T-helper 2 cell treated with Interferon-gamma antibody and Interleukin-4, amounts not matched to agents 100 ng/mL and 5 ng/mL, for 36 hours (primary cell): ENCODE data around the gene CGNL1. TPM values are rescaled to one million over a fixed set of nuclear protein-coding genes. Genes with fewer than 3 reads are reported as not detected.

Source experiments
- intact Hi-C: fragments of 100-400 bp; cut with micrococcal nuclease; formaldehyde crosslinking; loops from one replicate; pipeline ENCODE4 v1.15.1; 2023
- total RNA-seq: library from RNA; stranded (reverse); gene quantifications from 2 replicates; pipeline ENCODE4 v1.2.3, GENCODE V29; 2022

Gene CGNL1
- total RNA-seq, 1 donor from 2014 or later: not detected

DNA sequence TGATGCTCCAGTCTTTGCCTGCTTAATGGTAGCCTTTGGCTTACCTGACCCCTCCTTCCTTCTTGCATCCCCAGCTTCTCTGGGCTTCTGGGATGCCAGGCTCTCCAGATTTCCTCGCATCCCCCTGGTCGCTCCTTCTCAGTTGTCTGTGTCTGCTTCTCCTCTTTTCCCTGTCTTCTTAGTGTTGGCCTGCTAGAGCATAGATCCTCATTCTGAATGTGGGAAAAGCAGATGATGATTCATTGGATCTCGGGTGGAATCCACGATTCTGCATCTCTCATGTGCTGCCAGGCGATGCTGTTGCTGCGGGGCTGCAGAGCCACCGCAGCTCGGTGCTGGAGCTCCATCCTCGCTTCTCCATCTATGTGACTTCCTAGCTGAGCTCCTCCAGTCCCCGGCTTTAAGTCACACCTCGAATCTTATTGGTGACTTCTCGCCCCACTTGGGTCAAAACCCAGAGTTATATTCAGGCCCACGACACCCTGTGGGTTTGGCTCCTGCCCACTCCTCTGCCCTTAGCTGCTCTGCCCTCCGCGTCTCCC is 47.4 kb downstream of the CGNL1 start:
- intact Hi-C loops: no loop called here

DNA sequence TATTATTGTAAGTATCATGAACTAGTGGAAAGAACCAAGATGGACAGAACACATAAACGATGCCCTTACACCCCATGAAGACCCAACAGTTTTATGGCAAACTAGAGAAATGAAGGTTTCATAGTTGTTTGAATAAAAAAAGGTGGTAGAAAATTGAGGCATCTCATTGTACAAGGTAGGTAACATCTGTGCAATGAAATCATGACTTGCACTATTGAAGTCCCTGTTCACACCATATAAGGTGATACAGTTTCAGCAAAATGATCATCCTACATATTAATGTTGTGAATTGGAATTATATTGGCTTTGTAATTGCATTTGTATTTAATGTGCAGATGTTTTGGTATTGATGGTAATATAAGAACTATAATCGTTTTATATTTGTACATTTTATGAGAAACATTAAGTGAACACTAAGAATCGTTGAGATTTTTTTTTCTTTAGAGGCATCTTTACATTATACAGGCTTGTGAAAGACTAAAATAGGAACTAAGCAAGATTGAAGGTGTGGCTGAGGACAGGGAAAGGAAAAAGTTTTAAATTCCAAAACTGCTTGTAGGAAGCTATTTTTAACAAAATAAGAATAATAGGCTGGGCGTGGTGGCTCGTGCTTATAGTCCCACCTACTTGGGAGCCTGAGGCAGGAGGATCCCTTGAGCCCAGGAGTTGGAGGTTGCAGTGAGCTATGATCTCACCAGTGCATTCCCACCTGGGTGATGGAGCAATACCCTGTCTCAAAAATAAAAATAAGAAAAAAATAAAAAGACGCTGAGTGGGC is 48.5 kb downstream of the CGNL1 start:
- intact Hi-C loops: no loop called here

DNA sequence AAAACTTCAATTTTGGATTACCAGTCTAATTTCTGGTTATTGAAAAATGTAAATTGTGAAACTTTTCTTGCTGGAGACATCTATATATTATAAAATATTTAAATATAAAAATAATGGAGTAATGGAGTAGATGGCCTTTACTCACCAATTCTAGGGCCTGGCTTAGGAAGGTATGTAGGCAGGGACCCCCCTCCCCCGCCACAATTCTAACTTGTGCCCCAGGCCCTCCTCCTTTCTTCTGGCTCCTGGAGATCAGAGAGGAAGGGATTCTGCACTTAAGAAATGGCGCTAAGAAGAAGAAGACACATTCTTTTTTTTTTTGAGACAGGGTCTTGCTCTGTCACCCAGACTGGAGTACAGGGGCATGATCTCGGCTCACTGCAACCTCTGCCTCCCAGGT is 49.5 kb downstream of the CGNL1 start:
- intact Hi-C loops: no loop called here

DNA sequence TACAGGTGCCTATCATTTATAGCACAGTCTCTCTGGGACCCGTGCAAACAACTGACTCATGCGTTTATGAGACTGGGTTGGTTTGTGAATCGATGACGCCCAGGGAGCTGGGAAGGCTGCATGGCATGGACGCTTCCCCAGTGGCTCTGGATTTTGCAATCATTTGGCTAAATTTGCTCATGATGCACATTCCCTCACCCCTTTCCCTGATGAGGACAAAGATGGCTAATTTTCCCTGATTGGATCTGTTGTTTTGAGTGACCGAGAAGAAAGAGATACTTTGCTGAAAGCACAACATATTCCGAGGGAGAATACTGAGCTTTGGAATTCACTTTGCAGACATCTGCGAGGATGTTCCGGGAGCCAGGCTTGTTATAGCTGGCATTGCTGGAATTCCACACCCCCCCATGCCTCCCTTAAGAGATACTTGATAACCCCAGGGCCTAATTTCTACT is 51.1 kb downstream of the CGNL1 start:
- intact Hi-C loops: no loop called here

DNA sequence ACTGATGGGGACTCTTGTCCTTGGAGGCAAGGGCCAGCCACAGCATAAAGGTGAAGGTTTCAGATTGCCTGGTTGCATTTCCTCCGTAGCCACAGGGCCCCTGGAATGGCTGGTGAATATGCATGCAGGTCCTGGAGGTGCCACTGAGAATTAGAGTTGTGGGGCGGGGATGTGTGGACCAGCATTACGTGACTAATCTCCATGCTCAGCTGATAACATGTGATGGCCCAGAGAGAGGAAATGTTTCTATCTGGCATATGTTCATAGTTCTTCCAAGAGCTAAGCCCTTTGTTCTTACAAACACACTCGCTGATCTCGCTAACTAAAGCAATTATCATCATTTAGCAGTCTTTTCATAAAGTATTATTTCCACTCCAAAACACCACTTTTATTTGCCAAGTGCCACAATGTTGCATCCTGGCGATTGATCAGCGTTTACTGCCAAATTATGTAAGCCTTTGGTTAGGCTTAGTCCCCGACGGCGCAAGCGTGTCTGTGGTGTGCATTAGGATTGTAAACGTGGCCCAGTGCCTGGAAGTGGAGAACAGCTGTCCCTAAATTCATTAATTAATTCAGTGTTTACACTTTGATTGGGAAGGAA is 55.9 kb downstream of the CGNL1 start:
- intact Hi-C loops: no loop called here

DNA sequence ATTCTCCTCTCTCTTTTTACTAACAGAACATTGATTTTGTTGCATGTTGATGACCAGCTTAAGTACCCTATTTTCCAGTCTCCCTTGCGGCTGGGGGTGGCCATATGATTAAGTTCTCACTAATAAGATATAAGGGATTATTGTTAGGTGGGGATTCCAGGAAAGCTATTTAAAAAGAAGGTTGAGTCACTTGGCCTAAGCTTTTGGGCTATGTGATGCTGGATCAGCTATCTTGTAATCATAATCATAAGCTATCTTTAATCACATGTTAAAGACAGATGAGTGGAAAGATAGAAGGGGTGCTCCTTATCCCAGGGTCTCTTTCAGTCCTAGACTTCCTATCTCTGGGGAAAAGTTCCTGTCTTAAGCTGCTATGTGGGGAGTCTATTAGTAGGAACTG is 59.9 kb downstream of the CGNL1 start:
- intact Hi-C loops: no loop called here

DNA sequence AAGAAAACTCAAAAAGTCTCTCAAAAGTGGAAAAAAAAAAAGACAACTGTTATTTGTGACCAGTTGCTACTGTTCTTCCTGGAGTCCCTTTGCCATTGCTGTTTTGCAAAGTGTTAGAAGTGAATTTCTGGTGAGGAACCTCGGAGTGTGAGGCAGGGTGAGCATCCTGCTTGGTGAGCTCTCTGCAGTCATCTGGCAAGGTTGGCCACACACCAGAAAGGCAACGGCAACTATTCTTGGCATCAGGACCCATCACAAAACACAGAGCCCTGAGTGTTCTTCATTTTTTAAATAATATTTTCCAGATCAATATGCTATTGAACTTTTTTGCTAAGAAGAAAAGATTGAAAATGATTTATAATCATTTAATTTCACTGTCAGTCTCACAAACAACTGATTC is 60.7 kb downstream of the CGNL1 start:
- intact Hi-C loops: no loop called here

DNA sequence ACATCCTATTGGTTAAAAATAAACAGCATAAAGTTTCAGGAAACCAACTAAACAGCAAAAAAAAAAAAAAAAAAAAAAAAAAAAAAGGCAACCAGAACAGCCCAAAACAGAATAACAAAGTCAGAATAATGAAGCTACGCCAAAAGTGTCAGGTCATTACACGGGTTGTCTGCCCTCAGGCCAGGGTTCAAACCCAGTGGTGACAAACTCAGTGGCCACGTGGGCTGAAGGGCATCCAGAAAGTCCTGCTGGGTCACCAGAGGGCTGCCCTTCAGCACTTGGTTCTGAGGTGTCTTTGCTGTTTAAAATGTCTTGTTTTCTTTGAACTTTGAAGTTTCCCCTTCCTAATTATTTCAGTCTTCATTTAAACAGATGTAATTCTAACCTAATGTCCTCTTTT is 61.3 kb downstream of the CGNL1 start:
- intact Hi-C loops: no loop called here

DNA sequence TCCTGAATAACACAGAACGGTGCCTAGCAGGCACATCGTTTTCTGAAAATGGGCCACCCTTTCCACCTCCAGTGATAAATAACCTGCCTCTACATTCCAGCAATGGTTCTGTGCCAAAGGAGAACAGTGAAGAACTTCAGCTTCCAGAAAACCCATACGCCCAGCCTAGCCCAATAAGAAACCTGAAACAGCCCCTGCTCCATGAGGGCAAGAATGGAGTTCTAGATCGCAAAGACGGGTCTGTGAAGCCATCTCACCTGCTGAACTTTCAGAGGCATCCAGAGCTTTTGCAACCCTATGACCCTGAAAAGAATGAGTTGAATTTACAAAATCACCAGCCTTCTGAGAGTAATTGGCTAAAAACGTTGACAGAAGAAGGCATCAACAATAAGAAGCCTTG is 61.9 kb downstream of the CGNL1 start:
- intact Hi-C loops: no loop called here

DNA sequence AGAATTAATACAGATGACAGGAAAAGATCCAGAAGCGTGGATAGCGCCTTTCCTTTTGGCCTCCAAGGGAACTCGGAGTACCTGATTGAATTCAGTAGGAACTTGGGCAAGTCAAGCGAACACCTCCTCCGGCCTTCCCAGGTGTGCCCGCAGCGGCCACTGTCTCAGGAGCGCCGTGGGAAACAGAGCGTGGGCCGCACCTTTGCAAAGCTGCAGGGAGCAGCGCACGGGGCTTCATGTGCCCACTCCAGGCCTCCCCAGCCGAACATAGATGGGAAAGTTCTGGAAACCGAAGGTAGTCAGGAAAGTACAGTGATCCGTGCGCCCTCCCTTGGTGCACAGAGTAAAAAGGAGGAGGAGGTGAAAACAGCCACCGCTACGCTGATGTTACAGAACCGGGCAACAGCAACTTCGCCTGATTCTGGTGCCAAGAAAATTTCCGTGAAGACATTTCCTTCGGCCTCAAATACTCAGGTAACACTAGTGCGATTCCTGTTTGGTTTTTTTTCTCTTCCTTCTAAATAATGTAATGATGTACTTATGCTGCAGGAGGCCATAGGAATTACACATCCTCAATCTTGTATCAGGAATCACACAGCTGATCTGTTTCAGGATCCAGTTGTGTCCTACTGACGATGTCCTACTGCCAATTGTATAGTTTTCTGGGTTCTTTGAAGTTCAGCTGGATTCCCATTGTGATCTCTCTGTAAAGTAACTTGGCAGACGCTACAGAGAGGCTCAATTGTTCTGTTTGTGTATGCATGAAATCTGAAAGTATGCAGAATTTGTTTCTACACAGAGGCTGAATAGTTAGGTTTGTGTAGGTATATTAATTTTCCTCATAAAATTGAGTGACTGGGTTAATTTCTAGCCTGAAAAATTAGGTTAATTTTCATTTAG is 63.1 kb downstream of the CGNL1 start:
- intact Hi-C loops: no loop called here

DNA sequence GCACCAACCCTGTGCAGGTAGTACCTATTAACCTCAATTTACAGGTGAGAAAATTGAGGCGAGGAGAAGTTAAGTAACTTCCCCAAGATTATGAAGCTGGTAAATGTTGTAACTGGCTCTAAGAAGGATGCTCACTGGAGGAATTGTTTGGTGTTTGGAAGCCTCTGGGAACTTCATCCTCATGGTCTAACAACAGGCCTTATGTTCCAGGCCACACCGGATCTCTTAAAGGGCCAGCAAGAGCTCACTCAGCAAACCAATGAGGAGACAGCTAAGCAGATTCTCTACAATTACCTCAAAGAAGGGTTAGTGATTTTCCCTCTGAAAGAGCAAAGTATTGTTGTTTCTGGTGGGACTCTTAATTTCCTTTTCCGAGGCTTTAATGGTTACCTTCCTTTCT is 63.9 kb downstream of the CGNL1 start:
- intact Hi-C loops: no loop called here

DNA sequence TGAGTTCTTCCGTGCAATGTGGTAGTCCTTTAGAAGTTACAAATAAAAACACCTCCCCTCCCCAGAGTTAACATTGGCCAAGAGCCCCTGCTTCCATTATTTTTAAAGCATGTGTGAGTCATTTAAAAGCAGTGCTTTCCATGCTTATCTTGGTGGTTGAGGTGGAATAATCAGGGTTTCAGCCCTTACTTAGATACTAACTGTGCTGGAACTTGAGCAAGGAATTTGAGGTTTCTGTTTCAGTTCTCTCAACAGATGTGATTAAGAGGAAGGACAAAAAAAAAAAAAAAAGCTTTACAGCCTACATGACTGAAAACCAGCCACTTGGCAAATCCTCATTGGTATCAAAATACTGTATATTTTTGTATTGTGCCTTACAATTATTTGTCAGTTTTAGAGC is 64.5 kb downstream of the CGNL1 start:
- intact Hi-C loops: no loop called here

DNA sequence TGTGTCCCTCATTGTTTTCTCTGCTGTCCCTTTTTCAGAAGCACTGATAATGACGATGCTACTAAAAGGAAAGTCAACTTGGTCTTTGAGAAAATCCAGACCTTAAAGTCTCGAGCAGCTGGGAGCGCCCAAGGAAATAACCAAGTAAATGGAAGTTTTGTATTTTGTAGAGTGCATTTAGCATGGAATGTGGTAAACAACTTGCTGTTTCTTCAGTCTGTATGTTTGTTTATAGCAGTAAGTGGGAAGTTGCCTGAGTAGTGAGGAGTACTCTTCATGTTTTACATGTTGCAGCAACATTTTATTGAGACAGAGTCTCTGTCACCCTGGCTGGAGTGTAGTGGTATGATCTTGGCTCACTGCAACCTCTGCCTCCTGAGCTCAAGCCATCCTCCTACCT is 66.0 kb downstream of the CGNL1 start:
- intact Hi-C loops: no loop called here

DNA sequence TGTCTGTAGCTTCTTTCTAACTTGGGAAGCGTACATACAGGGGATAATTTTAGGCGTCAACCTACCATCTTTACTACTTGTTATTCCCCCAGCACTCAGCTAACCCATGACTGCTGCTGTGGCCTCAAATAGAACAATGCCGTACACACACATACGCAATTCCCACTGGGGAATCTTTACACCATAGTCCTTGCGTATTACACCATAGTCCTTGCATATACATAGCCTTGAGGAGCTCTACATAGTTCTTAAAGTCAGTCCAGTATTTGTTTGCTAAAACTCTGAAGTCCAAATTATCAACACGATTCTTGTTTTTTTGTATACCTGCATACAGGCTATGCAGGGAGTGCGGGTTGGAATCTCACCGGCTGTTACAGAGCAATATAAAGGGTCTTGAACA is 67.2 kb downstream of the CGNL1 start:
- intact Hi-C loops: no loop called here

DNA sequence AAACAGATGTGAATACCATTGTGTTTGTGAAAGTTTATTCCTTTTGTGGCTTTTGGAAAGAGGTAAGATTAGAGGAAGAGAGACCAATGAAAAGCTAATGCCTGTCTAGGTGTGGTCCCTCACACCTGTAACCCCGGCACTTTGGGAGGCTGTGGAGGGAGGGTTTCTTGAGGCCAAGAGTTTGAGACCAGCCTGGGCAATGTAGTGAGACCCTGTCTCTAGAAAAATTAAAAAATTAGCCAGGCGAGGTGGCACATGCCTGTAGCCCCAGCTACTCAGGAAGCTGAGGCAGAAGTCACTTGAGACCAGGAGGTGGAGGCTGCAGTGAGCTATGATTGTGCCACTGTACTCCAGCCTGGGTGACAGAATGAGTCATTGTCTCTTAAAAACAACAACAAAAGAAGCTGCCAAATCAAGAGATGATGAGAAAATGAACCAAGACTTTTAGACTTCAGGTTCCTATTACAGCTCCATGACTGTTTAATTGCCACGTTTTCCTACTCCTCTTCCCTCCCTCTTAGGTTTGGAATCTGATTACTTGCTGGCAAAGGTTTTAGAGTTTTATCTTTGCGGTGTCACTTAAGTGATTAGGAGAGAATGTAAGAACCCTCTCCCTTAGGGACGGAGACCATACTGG is 68.7 kb downstream of the CGNL1 start:
- intact Hi-C loops: no loop called here

DNA sequence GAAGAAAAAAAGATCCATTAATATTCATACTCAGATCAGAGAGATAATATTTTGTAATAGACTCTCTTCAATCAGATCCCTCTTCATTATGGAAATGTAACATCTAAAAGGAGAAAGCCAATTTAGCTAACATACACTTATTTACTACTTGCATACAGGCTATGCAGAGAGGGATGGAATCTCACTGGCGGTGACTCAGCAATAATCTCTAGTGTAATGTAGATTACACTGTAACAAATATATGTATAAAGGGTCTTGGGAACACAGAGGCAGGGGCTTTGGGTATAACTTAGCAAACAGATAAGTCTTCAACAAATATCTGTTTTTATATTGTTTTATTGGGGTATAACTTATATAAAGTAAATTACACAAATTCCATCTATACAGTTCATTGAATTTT is 69.6 kb downstream of the CGNL1 start:
- intact Hi-C loops: no loop called here

DNA sequence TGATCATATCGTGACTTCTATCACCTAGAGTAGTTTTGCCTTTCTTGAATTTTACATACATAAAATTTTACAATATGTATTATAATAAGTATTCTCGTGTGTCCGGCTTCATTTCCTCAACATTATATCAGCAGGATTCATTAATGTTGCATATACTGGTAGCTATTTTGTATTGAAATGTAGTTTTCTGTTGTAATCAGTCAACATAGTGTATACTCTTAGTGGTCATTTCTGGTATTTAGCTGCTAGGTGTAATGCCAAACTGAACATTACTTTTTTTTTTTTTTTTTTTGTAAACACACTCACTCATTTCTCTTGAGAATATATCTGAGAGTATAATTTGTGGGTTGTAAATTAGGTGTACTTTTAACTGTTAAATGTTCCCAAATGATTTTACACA is 70.1 kb downstream of the CGNL1 start:
- intact Hi-C loops: no loop called here

DNA sequence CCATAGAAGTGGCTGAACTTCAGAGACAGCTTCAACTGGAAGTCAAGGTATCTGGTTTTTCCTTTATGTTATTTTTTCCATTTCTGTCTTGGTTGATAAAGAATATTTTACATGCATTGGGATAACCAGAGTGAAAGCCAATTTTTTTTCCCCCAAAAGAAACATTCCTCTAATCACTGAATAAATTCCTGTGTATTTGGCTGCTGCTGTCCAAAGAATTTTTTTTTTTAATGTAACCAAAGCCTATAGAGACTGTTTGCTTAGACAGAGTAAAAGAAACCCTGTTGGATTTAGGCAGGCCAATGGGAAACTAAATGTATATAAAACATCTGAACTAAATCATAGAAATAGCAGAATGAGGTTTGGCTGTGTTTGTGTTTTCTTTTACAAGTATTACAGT is 75.2 kb downstream of the CGNL1 start:
- intact Hi-C loops: no loop called here

DNA sequence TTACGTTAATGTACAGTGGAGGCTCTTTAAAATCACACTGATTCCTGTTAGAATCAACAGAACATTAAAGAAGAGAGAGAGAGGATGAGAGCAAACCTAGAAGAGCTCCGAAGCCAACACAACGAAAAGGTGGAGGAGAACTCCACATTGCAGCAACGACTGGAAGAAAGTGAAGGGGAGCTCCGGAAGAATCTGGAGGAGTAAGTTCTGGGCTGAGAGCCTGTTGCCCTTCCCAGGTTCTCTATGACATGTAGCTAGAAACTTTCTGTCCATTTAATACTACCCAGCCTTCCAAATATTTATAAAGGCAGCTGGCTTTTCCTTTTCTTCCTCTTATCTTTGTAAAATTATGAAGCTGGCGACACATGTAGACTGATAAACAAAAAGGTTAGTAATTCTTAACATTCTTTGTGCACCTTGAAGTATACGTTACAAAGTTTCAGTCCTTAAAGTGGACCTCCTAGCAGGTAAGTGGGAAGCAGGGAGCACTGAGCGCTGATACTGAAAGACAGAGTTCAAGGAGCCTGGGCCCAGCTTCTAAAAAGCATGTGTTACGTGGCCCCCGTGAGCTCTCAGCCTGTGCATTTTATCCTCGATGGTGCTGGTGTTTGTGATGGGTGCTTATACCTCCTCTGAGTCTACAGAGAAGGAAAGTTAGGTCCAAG is 75.9 kb downstream of the CGNL1 start:
- intact Hi-C loops: no loop called here

DNA sequence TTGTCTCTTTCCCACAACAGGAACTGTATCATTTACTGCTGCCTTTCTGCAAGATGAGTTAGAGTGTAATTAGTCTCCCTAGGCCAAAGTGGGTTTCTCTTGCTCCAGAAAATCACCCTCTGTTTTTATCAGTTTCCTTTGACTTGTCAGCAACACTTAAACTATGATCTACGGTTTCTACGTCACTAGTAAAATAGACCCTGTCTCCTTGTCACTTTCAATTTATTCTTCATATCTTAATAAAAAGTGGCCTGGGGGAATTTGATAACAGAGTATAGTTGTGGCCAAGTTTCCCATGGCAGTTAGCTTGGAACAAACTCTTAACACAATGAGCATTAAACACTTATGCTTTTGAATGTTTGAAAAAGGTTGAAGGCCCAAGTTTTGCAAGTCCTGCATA is 79.6 kb downstream of the CGNL1 start:
- intact Hi-C loops: no loop called here

DNA sequence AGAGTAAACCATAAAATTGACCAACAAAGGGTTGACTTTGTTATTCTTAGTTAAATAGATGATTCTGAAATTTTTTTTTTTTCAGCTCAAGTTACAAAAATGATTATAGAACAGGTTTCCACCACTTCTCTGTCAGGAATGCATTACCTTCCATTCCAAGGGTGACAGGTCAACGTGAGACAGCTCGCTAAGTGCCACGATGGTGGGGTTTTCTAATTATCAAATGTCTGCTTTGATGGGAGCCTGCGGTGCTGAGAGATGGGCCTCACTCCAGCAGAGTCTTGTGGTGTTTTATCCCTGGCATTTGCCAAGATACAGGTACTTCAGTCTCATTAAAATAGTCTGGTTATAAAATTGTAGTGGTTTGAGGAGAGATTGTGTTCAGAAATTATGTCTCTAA is 80.3 kb downstream of the CGNL1 start:
- intact Hi-C loops: no loop called here
